Liver (tissue), 9 donors: ENCODE results near the gene ZNF836. TPM values are rescaled to one million over a fixed set of nuclear protein-coding genes. Genes with fewer than 3 reads are reported as not detected.

Experiments used
- DNase-seq: peaks from one replicate; pipeline ENCODE4 v3.0.0-alpha.2; 2017; ENCODE audit warnings: low spot score
- H3K27ac ChIP-seq, 2 donors: one replicate each; pipeline ENCODE4 v1.7.0; 2013; ENCODE audit warnings: inconsistent platforms in 2 of 2, low read length in 2 of 2, control low read depth in 1 of 2, low read depth in 1 of 2, mild to moderate bottlenecking in 1 of 2
- H3K27me3 ChIP-seq, 4 donors: one replicate each; pipeline versions ENCODE4 v1.6.1 to v1.7.0; 2013; ENCODE audit warnings: low read length in 3 of 4, inconsistent platforms in 1 of 4, mild to moderate bottlenecking in 1 of 4, moderate library complexity in 1 of 4; ENCODE audit not compliant: control insufficient read depth in 4 of 4, insufficient read depth in 4 of 4
- H3K36me3 ChIP-seq, 4 donors: one replicate each; pipeline versions ENCODE4 v1.6.1 to v1.7.0; 2013; ENCODE audit warnings: low read length in 3 of 4, mild to moderate bottlenecking in 3 of 4, low read depth in 1 of 4, moderate library complexity in 1 of 4; ENCODE audit not compliant: control insufficient read depth in 4 of 4, insufficient read depth in 3 of 4
- H3K4me1 ChIP-seq, 4 donors: one replicate each; pipeline versions ENCODE4 v1.6.1 to v1.7.0; 2013; ENCODE audit warnings: low read length in 3 of 4, mild to moderate bottlenecking in 3 of 4, moderate library complexity in 1 of 4; ENCODE audit not compliant: control insufficient read depth in 4 of 4, insufficient read depth in 4 of 4
- H3K4me3 ChIP-seq, 3 donors: one replicate each; pipeline versions ENCODE4 v1.6.1 to v1.7.0; 2013; ENCODE audit warnings: low read length in 3 of 3, control low read depth in 1 of 3, low read depth in 1 of 3, mild to moderate bottlenecking in 1 of 3
- H3K9ac ChIP-seq, 2 donors: one replicate each; pipeline ENCODE4 v1.7.0; 2013; ENCODE audit warnings: low read length in 2 of 2, mild to moderate bottlenecking in 2 of 2, moderate library complexity in 2 of 2, control low read depth in 1 of 2, low read depth in 1 of 2
- H3K9me3 ChIP-seq, 4 donors: one replicate each; pipeline versions ENCODE4 v1.6.1 to v1.7.0; 2013; ENCODE audit warnings: low read length in 3 of 4; ENCODE audit not compliant: control insufficient read depth in 4 of 4
- ATF3 ChIP-seq: IDR thresholded peaks from 2 replicates; pipeline ENCODE4 v1.6.1; 2016; ENCODE audit warnings: antibody characterized with exemption
- CTCF ChIP-seq: fragments of 150-350 bp; IDR thresholded peaks from 2 replicates; pipeline ENCODE4 v1.5.1; 2017; ENCODE audit warnings: improper control_type of control experiment, low read depth, low read length; ENCODE audit not compliant: missing input control
- EGR1 ChIP-seq, 2 donors: IDR thresholded peaks; 2 replicates each; pipeline ENCODE4 v1.6.1; 2016 to 2018; ENCODE audit warnings: antibody characterized with exemption in 2 of 2, low read depth in 2 of 2
- FOXA1 ChIP-seq: IDR thresholded peaks from 2 replicates; pipeline ENCODE4 v1.6.1; 2016; ENCODE audit warnings: antibody characterized with exemption
- FOXA2 ChIP-seq: IDR thresholded peaks from 2 replicates; pipeline ENCODE4 v1.6.1; 2016; ENCODE audit warnings: antibody characterized with exemption
- GABPA ChIP-seq, 2 donors: IDR thresholded peaks in 1 of 2; conservative IDR thresholded peaks in 1 of 2; 2 replicates each; pipeline ENCODE4 v1.6.1; 2016; ENCODE audit warnings: antibody characterized with exemption in 2 of 2, mild to moderate bottlenecking in 1 of 2, moderate library complexity in 1 of 2
- HNF4A ChIP-seq, 2 donors: conservative IDR thresholded peaks; 2 replicates each; pipeline ENCODE4 v1.6.1; 2016; ENCODE audit warnings: antibody characterized with exemption in 2 of 2, mild to moderate bottlenecking in 2 of 2
- HNF4G ChIP-seq: IDR thresholded peaks from 2 replicates; pipeline ENCODE4 v1.6.1; 2016; ENCODE audit warnings: antibody characterized with exemption
- JUND ChIP-seq, 2 donors: IDR thresholded peaks; 2 replicates each; pipeline ENCODE4 v1.6.1; 2016; ENCODE audit warnings: antibody characterized with exemption in 2 of 2
- MAX ChIP-seq: IDR thresholded peaks from 2 replicates; pipeline ENCODE4 v1.6.1; 2016; ENCODE audit warnings: antibody characterized with exemption
- NR2F2 ChIP-seq: IDR thresholded peaks from 2 replicates; pipeline ENCODE4 v1.6.1; 2016; ENCODE audit warnings: antibody characterized with exemption
- RAD21 ChIP-seq, 2 donors: IDR thresholded peaks; 2 replicates each; pipeline ENCODE4 v1.6.1; 2016; ENCODE audit warnings: antibody characterized with exemption in 2 of 2, mild to moderate bottlenecking in 2 of 2
- REST ChIP-seq: IDR thresholded peaks from 2 replicates; pipeline ENCODE4 v1.6.1; 2016; ENCODE audit warnings: antibody characterized with exemption, mild to moderate bottlenecking
- RXRA ChIP-seq, 2 donors: IDR thresholded peaks; 2 replicates each; pipeline ENCODE4 v1.6.1; 2017 to 2018; ENCODE audit warnings: antibody characterized with exemption in 2 of 2, mild to moderate bottlenecking in 1 of 2
- SP1 ChIP-seq: IDR thresholded peaks from 2 replicates; pipeline ENCODE4 v1.6.1; 2018; ENCODE audit warnings: antibody characterized with exemption, mild to moderate bottlenecking
- TAF1 ChIP-seq: conservative IDR thresholded peaks from 2 replicates; pipeline ENCODE4 v1.6.1; 2016; ENCODE audit warnings: antibody characterized with exemption, mild to moderate bottlenecking
- YY1 ChIP-seq: IDR thresholded peaks from 2 replicates; pipeline ENCODE4 v1.6.1; 2016; ENCODE audit warnings: antibody characterized with exemption, mild to moderate bottlenecking
- ZBTB33 ChIP-seq: IDR thresholded peaks from 2 replicates; pipeline ENCODE4 v1.6.1; 2016; ENCODE audit warnings: antibody characterized with exemption
- WGBS: extraction: QIAGEN DNeasy Blood & Tissue Kit; methylation state at CpG from one replicate; pipeline ENCODE4 v1.1.7; 2013; 5-methylcytosine and 5-hydroxymethylcytosine counted together
- polyA plus RNA-seq, 2 donors: library from polyadenylated mRNA; stranded (reverse) in 1 of 2; unstranded in 1 of 2; fragments of 200-250 nt in 1 of 2; fragments of >200 nt in 1 of 2; fragmentation: Nextera tagmentation in 1 of 2; extraction: Ambion mirVana in 1 of 2; gene quantifications; one replicate each; pipeline versions ENCODE4 v1.2.1 to v1.2.3, GENCODE V29; 2013 to 2015
- total RNA-seq, 2 donors: library from RNA; depleted of rRNA; stranded (reverse); fragments of >200 nt; gene quantifications; one replicate each; pipeline ENCODE4 v1.2.3, GENCODE V29; 2014
- donor health status: healthy.
- donor health status: healthy.
- donor health status: healthy.
- donor health status: healthy.
- donor health status: healthy.

Gene ZNF836
- total and polyA plus RNA-seq, 4 donors: 0.85 to 3.1 (median 1.8) TPM

- H3K27ac ChIP-seq: peak within 1 kb of the TSS; percentile 96 to 99
- H3K36me3 ChIP-seq: peaks cover 0 to 5% (median 3%) of the 10 kb centered on the region in 4 donors
- under 1% methylated on average over 49 of the region's 49 CpGs for WGBS
- peaks cover 9 to 35% (median 24%) of the 10 kb centered on the region in 4 donors for H3K9me3 ChIP-seq
- no peaks in the 10 kb centered on the region for H3K27me3 ChIP-seq
- peaks cover 0 to 22% (median 11%) of the 10 kb centered on the region in 4 donors for H3K4me1 ChIP-seq
- H3K9ac ChIP-seq: peak within 1 kb of the TSS; percentile 98 to 100
- TF ChIP-seq CTCF: peak; percentile 66
- TF ChIP-seq HNF4G: no peak
- TF ChIP-seq ZBTB33: no peak
- no peak for TF ChIP-seq ATF3
- peak; percentile 75 to 83 for TF ChIP-seq RAD21 (IDR thresholded peaks at IDR 0.05)
- peak; percentile 73 for TF ChIP-seq SP1
- TF ChIP-seq JUND (IDR thresholded peaks at IDR 0.05): no peak
- peak; percentile 90 to 95 for TF ChIP-seq GABPA (IDR thresholded peaks at IDR 0.05 in 1 of 2, conservative IDR thresholded peaks at IDR 0.05 in 1 of 2)
- peak in 1 of 2 donors; percentile 27 for TF ChIP-seq EGR1 (IDR thresholded peaks at IDR 0.05; ENCODE audit: low read depth in 2 of 2)
- no peak for TF ChIP-seq FOXA2
- TF ChIP-seq TAF1: peak; percentile 66
- TF ChIP-seq MAX: peak; percentile 17
- no peak for TF ChIP-seq FOXA1
- peak; percentile 65 to 88 for TF ChIP-seq RXRA (IDR thresholded peaks at IDR 0.05)
- TF ChIP-seq YY1: peak; percentile 8
- peak in 1 of 2 donors; percentile 30 for TF ChIP-seq HNF4A (conservative IDR thresholded peaks at IDR 0.05)
- TF ChIP-seq NR2F2: peak; percentile 38
- peak; percentile 34 for TF ChIP-seq REST
- peak; percentile 97 for DNase-seq
- H3K4me3 ChIP-seq: peak within 1 kb of the TSS; percentile 93 to 100 (median 99)
These were observed 32.0 kb downstream of the ZNF836 start, which contains the start of gene ZNF616 for GRCh38 chr19:52139252-52140031. Gene ZNF616 (minus strand): TSS chr19:52139938. CDS start chr19:52130512, 9,426 bp downstream.
